ENCODE measurements around the gene NUPR2. TPM values are rescaled to one million over a fixed set of nuclear protein-coding genes. Genes with fewer than 3 reads are reported as not detected.
"Not testable (repeated sequence)": the region's sequence is repeated elsewhere in the genome, so short reads cannot be mapped to it uniquely, and the experiment has no call there.

NUPR2 gene
- 0.79 TPM for total RNA-seq
- polyA plus RNA-seq, result not detected

GRCh38 chr7:56115852-56116538, at the start of gene NUPR2:
Gene NUPR2 (minus strand): TSS chr7:56116417. CDS start chr7:56116314, 103 bp downstream.
- Histone ChIP-seq H3K27ac (ENCODE audit: low read depth) (no peak within 1 kb of the TSS), H3K4me3 (ENCODE audit: low read depth, low read length) (peak within 1 kb of the TSS; percentile 2), H3K4me1 (ENCODE audit: insufficient read depth) (no peaks in the 10 kb centered on the region), H3K36me3 (ENCODE audit: insufficient read depth) (no peaks in the 10 kb centered on the region)
- WGBS, result 5% methylated on average over 65 of the region's 65 CpGs
- DNase-seq (ENCODE audit: extremely low spot score), result no peak

GRCh38 chr7:56157238-56157790, 41.1 kb upstream of the NUPR2 start:
- Histone ChIP-seq H3K4me1 (ENCODE audit: insufficient read depth) (no peaks in the 10 kb centered on the region), H3K36me3 (ENCODE audit: insufficient read depth) (no peaks in the 10 kb centered on the region)
- 0% methylated on average over 1 of the region's 1 CpG for WGBS

GRCh38 chr7:56131062-56131461, 14.8 kb upstream of the NUPR2 start:
- not testable (repeated sequence) for H3K36me3 ChIP-seq (ENCODE audit: insufficient read depth); H3K4me1 ChIP-seq (ENCODE audit: insufficient read depth); H3K27ac ChIP-seq (ENCODE audit: low read depth); H3K4me3 ChIP-seq (ENCODE audit: low read depth, low read length); DNase-seq (ENCODE audit: extremely low spot score)
- WGBS, result 67% methylated on average over 2 of the region's 2 CpGs

More at GRCh38 chr7:56157238-56157790, 41.1 kb upstream of the NUPR2 start:
- no peak for DNase-seq (ENCODE audit: extremely low spot score)
- Histone ChIP-seq H3K27ac (ENCODE audit: low read depth) (no peak overlapping the region), H3K4me3 (ENCODE audit: low read depth, low read length) (no peak overlapping the region)

- 61% methylated on average over 7 of the region's 7 CpGs for WGBS
Measured at GRCh38 chr7:56127241-56127975, 11.2 kb upstream of the NUPR2 start.

DNA sequence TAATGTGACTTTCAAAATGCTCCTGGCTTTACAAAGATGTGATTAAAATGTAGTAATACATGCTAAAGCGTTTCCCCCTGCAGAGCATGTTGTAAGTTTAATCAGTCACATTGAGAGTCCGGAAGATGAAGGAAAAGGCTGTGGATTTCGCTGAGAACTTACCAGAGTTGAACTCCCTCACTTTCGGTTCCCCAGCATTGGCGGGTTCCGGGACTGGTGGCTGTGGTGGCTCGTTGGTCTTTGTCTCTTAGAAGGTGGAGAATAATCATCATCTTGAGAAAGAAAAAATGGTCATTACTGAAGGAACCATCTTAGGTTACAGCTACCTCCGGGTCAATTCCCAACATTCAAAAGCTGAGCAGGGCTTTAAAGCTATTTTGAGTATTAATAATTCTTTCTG, 9.6 kb upstream of the NUPR2 start:
- Histone ChIP-seq H3K27ac (ENCODE audit: low read depth) (no peak overlapping the region), H3K4me3 (ENCODE audit: low read depth, low read length) (no peak overlapping the region), H3K4me1 (ENCODE audit: insufficient read depth) (no peaks in the 10 kb centered on the region), H3K36me3 (ENCODE audit: insufficient read depth) (no peaks in the 10 kb centered on the region)
- DNase-seq (ENCODE audit: extremely low spot score), result no peak
- WGBS, result 72% methylated on average over 8 of the region's 8 CpGs

More at GRCh38 chr7:56127241-56127975, 11.2 kb upstream of the NUPR2 start:
- no peaks in the 10 kb centered on the region for H3K36me3 ChIP-seq (ENCODE audit: insufficient read depth)
- DNase-seq (ENCODE audit: extremely low spot score), result no peak
- no peaks in the 10 kb centered on the region for H3K4me1 ChIP-seq (ENCODE audit: insufficient read depth)
- no peak overlapping the region for H3K27ac ChIP-seq (ENCODE audit: low read depth)
- H3K4me3 ChIP-seq (ENCODE audit: low read depth, low read length), result no peak overlapping the region

- DNase-seq (ENCODE audit: extremely low spot score), result no peak
- Histone ChIP-seq H3K4me3 (ENCODE audit: low read depth, low read length) (no peak overlapping the region), H3K4me1 (ENCODE audit: insufficient read depth) (no peaks in the 10 kb centered on the region), H3K27ac (ENCODE audit: low read depth) (no peak overlapping the region), H3K36me3 (ENCODE audit: insufficient read depth) (no peaks in the 10 kb centered on the region)
- WGBS, result 62% methylated on average over 6 of the region's 6 CpGs
Measured at GRCh38 chr7:56124981-56125380, 8.8 kb upstream of the NUPR2 start.

- WGBS, result 86% methylated on average over 6 of the region's 6 CpGs
- H3K4me1 ChIP-seq (ENCODE audit: insufficient read depth), result no peaks in the 10 kb centered on the region
- no peak for DNase-seq (ENCODE audit: extremely low spot score)
- no peak overlapping the region for H3K27ac ChIP-seq (ENCODE audit: low read depth)
- no peaks in the 10 kb centered on the region for H3K36me3 ChIP-seq (ENCODE audit: insufficient read depth)
- no peak overlapping the region for H3K4me3 ChIP-seq (ENCODE audit: low read depth, low read length)
Measured at GRCh38 chr7:56121440-56121839, 5.2 kb upstream of the NUPR2 start.

GRCh38 chr7:56112244-56112643, 4.0 kb downstream of the NUPR2 start:
- DNase-seq (ENCODE audit: extremely low spot score); H3K36me3 ChIP-seq (ENCODE audit: insufficient read depth); H3K4me1 ChIP-seq (ENCODE audit: insufficient read depth); H3K4me3 ChIP-seq (ENCODE audit: low read depth, low read length); H3K27ac ChIP-seq (ENCODE audit: low read depth): not testable (repeated sequence)
- WGBS, result 91% methylated on average over 3 of the region's 3 CpGs

DNA sequence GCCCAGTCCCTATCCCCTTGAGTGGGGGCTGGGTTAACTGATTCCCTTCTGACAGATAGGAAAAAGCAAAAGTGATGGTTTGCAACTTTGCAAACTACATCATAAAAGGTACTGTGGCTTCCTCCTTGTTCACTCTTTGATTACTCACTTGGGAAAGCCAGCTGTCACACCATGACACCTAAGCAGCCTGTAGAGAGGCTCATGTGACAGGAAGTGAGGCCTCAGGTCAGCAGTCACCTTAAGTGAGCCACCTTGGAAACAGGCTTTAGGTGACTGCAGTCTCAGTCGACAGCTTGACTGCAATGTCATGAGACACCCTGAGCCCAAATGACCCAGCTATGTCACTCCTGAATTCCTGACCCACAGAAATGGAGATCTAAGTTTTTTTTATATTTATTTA, 5.6 kb downstream of the NUPR2 start:
- Histone ChIP-seq H3K27ac (ENCODE audit: low read depth) (no peak overlapping the region), H3K4me3 (ENCODE audit: low read depth, low read length) (no peak overlapping the region), H3K4me1 (ENCODE audit: insufficient read depth) (no peaks in the 10 kb centered on the region), H3K36me3 (ENCODE audit: insufficient read depth) (no peaks in the 10 kb centered on the region)
- no peak for DNase-seq (ENCODE audit: extremely low spot score)
- 80% methylated on average over 1 of the region's 1 CpG for WGBS

GRCh38 chr7:56107954-56108258, 8.3 kb downstream of the NUPR2 start:
- Histone ChIP-seq H3K4me1 (ENCODE audit: insufficient read depth) (no peaks in the 10 kb centered on the region), H3K36me3 (ENCODE audit: insufficient read depth) (peaks cover 4% of the 10 kb centered on the region), H3K27ac (ENCODE audit: low read depth) (no peak overlapping the region), H3K4me3 (ENCODE audit: low read depth, low read length) (no peak overlapping the region)
- DNase-seq (ENCODE audit: extremely low spot score), result no peak
- 94% methylated on average over 1 of the region's 1 CpG for WGBS

DNA sequence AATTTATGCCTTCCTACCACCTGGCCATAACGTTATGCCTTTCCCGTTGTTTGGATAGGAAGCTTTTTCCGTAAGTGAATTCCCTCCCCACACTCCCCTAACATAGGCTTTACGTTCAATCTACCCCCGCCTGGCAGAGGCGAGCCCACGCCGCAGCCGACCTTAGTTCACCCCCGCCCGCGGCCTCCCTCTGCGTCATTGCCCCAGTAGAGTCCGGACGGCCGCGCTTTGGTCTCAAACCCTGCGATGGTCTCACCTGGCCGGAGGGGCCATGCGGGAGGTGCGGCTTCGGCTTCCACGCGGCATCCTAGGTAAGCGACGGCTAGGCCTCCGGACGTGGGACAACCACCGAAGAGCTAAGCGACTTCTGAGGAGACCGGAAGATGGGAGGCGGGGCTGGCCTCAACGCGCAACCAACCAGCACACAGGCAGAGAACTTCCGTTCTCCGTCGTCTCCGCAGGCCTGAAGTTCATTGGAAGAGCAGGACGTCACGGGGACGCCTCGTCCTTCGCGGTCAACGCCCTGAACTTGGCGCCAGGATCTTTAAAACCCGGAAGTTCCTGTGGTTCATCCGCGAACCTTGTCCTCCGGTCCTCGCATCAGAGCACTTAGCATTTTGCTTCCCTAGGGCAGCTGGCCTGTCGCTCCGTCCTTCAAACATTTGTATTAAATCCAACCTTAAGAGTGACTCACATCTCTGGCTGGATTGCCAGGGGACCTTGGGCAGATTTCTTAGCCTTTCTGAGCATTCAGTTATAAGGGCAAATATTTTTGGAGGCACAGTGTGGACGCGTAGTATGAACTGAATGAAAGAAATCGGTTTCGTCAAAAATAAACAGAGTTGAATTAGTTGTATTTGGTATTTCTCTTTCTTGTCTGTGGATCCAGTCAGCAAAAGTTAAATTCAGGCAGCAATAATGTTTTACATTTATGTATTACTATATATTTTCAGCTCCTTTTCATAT, 9.8 kb downstream of the NUPR2 start, which contains the start of gene CHCHD2:
Gene CHCHD2, minus strand, starts transcription at position 369 of the 966 bp plus-strand sequence. Its CDS starts 63 bp downstream, at position 306.
- peak within 1 kb of the TSS; percentile 81 for H3K27ac ChIP-seq (ENCODE audit: low read depth)
- H3K36me3 ChIP-seq (ENCODE audit: insufficient read depth), result peaks cover 4% of the 10 kb centered on the region
- WGBS, result 2% methylated on average over 57 of the region's 57 CpGs
- H3K4me1 ChIP-seq (ENCODE audit: insufficient read depth), result no peaks in the 10 kb centered on the region
- peak; percentile 97 for DNase-seq (ENCODE audit: extremely low spot score)
- peak within 1 kb of the TSS; percentile 56 for H3K4me3 ChIP-seq (ENCODE audit: low read depth, low read length)

GRCh38 chr7:56105508-56105907, 10.7 kb downstream of the NUPR2 start:
- Histone ChIP-seq H3K27ac (ENCODE audit: low read depth) (peak overlapping the region; percentile 5), H3K4me3 (ENCODE audit: low read depth, low read length) (peak overlapping the region; percentile 56), H3K36me3 (ENCODE audit: insufficient read depth) (peaks cover 4% of the 10 kb centered on the region), H3K4me1 (ENCODE audit: insufficient read depth) (no peaks in the 10 kb centered on the region)
- WGBS, result 21% methylated on average over 6 of the region's 6 CpGs
- no peak for DNase-seq (ENCODE audit: extremely low spot score)

DNA sequence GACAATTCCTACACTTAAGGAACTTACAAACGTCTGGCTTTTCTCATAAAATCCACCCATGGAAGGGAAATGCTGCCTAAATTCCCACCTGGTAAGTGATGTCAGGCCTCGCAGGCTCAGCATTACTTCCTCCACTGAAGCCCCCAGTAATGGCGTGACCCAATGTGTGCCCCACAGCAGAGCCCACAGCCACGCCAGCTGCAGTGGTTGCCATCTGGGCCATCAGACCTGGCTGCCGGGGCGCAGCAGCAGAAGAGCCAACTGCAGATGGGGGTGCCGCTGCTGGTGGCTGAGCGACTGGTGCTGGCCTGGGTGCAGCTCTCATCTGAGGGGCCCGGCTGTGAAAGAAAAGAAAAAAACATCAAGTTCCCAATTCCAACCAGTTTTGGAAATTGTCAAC, 12.1 kb downstream of the NUPR2 start:
- 91% methylated on average over 9 of the region's 9 CpGs for WGBS
- not testable (repeated sequence) for H3K27ac ChIP-seq (ENCODE audit: low read depth); H3K4me1 ChIP-seq (ENCODE audit: insufficient read depth); H3K36me3 ChIP-seq (ENCODE audit: insufficient read depth); H3K4me3 ChIP-seq (ENCODE audit: low read depth, low read length); DNase-seq (ENCODE audit: extremely low spot score)

Measured in urinary bladder (tissue), 4 donors.